Measurements from ENCODE around the gene SLC12A7. TPM values are rescaled to one million over a fixed set of nuclear protein-coding genes. Genes with fewer than 3 reads are reported as not detected.

Gene SLC12A7
- total RNA-seq, 1 donor from 2014 or later, result 127 TPM

GRCh38 chr5:1044117-1044516 lies 67.7 kb downstream of the SLC12A7 start:
- intact Hi-C loops (cut with DNase I), result no loop called here
- no peak for DNase-seq (ENCODE audit: low spot score)

- intact Hi-C loops (cut with DNase I), result no loop called here
- DNase-seq (ENCODE audit: low spot score), result no peak
Measured at GRCh38 chr5:1043327-1043726, 68.5 kb downstream of the SLC12A7 start.

GRCh38 chr5:1042626-1043025 lies 69.2 kb downstream of the SLC12A7 start:
- no peak for DNase-seq (ENCODE audit: low spot score)
- intact Hi-C loops (cut with DNase I), result no loop called here

- no peak for DNase-seq (ENCODE audit: low spot score)
Measured at GRCh38 chr5:1041225-1042143, 70.4 kb downstream of the SLC12A7 start.

GRCh38 chr5:1040571-1040970 lies 71.3 kb downstream of the SLC12A7 start:
- intact Hi-C loops (cut with DNase I), result no loop called here
- DNase-seq (ENCODE audit: low spot score), result no peak

More at GRCh38 chr5:1041225-1042143, 70.4 kb downstream of the SLC12A7 start:
- intact Hi-C loops (cut with DNase I), result no loop called here

- no peak for DNase-seq (ENCODE audit: low spot score)
- intact Hi-C loops (cut with DNase I), result no loop called here
Measured at GRCh38 chr5:1039706-1040260, 72.1 kb downstream of the SLC12A7 start.

- no peak for DNase-seq (ENCODE audit: low spot score)
- intact Hi-C loops (cut with DNase I), result no loop called here
Measured at GRCh38 chr5:1039210-1039548, 72.7 kb downstream of the SLC12A7 start.

- intact Hi-C loops (cut with DNase I), result no loop called here
- DNase-seq (ENCODE audit: low spot score), result no peak
Measured at GRCh38 chr5:1038417-1039209, 73.2 kb downstream of the SLC12A7 start.

- DNase-seq (ENCODE audit: low spot score), result no peak
- intact Hi-C loops (cut with DNase I), result no loop called here
Measured at GRCh38 chr5:1037671-1038416, 74.0 kb downstream of the SLC12A7 start.

- intact Hi-C loops (cut with DNase I), result no loop called here
- no peak for DNase-seq (ENCODE audit: low spot score)
Measured at GRCh38 chr5:1037123-1037670, 74.7 kb downstream of the SLC12A7 start.

- intact Hi-C loops (cut with DNase I), result no loop called here
- no peak for DNase-seq (ENCODE audit: low spot score)
Measured at GRCh38 chr5:1036504-1037122, 75.2 kb downstream of the SLC12A7 start.

- intact Hi-C loops (cut with DNase I), result no loop called here
- DNase-seq (ENCODE audit: low spot score), result no peak
Measured at GRCh38 chr5:1035421-1036405, 76.2 kb downstream of the SLC12A7 start.

GRCh38 chr5:1034986-1035385 lies 76.9 kb downstream of the SLC12A7 start:
- DNase-seq (ENCODE audit: low spot score), result no peak
- intact Hi-C loops (cut with DNase I), result no loop called here

GRCh38 chr5:1034421-1034905 lies 77.4 kb downstream of the SLC12A7 start:
- no peak for DNase-seq (ENCODE audit: low spot score)
- intact Hi-C loops (cut with DNase I), result no loop called here

GRCh38 chr5:1033606-1034420 lies 78.0 kb downstream of the SLC12A7 start:
- intact Hi-C loops (cut with DNase I), result no loop called here
- no peak for DNase-seq (ENCODE audit: low spot score)

- intact Hi-C loops (cut with DNase I), result no loop called here
- no peak for DNase-seq (ENCODE audit: low spot score)
Measured at GRCh38 chr5:1033178-1033577, 78.7 kb downstream of the SLC12A7 start.

- intact Hi-C loops (cut with DNase I), result no loop called here
- DNase-seq (ENCODE audit: low spot score), result no peak
Measured at GRCh38 chr5:1032551-1033027, 79.3 kb downstream of the SLC12A7 start.
